ENCODE results near the gene LPO.

LPO gene

GRCh38 chr17:58242171-58242784 lies 3.9 kb downstream of the LPO start:
- no peak overlapping the region for H3K27ac ChIP-seq (ENCODE audit: low read depth, low read length)
- no peak overlapping the region for H3K4me2 ChIP-seq (ENCODE audit: low read depth, low read length, poor library complexity, severe bottlenecking)
- no peak overlapping the region for H3K9ac ChIP-seq (ENCODE audit: low read length)
- H3K36me3 ChIP-seq (ENCODE audit: low read length) = no peaks in the 10 kb centered on the region
- TF ChIP-seq EZH2phosphoT487 (conservative IDR thresholded peaks at IDR 0.05; ENCODE audit: low read length) (no peak), CTCF (IDR thresholded peaks at IDR 0.05; ENCODE audit: insufficient read depth, low read length, poor library complexity, severe bottlenecking) (no peak)
- H3K9me2 ChIP-seq (replicated peaks; ENCODE audit: insufficient read depth, low read length) = no peaks in the 10 kb centered on the region
- H3K9me3 ChIP-seq (ENCODE audit: insufficient read depth, low read length) = no peaks in the 10 kb centered on the region
- H3K27me3 ChIP-seq (ENCODE audit: low read length) = no peaks in the 10 kb centered on the region
- no peaks in the 10 kb centered on the region for H3F3A ChIP-seq (ENCODE audit: insufficient read depth)
- no peak overlapping the region for H3K4me3 ChIP-seq (ENCODE audit: insufficient read depth, low read length, poor library complexity, severe bottlenecking)
- H2AFZ ChIP-seq (ENCODE audit: low read depth, low read length, severe bottlenecking) = no peak overlapping the region
- H4K20me1 ChIP-seq (ENCODE audit: low read depth, low read length) = no peaks in the 10 kb centered on the region
- H3K79me2 ChIP-seq (ENCODE audit: insufficient read depth, low read length) = no peaks in the 10 kb centered on the region

GRCh38 chr17:58244963-58245362 lies 6.6 kb downstream of the LPO start:
- H3K27ac ChIP-seq (ENCODE audit: low read depth, low read length) = no peak overlapping the region
- no peaks in the 10 kb centered on the region for H4K20me1 ChIP-seq (ENCODE audit: low read depth, low read length)
- no peak overlapping the region for H3K4me2 ChIP-seq (ENCODE audit: low read depth, low read length, poor library complexity, severe bottlenecking)
- H3K9me3 ChIP-seq (ENCODE audit: insufficient read depth, low read length) = no peaks in the 10 kb centered on the region
- H3K27me3 ChIP-seq (ENCODE audit: low read length) = no peaks in the 10 kb centered on the region
- no peak overlapping the region for H3K9ac ChIP-seq (ENCODE audit: low read length)
- H3K36me3 ChIP-seq (ENCODE audit: low read length) = no peaks in the 10 kb centered on the region
- H3K4me3 ChIP-seq (ENCODE audit: insufficient read depth, low read length, poor library complexity, severe bottlenecking) = no peak overlapping the region
- no peaks in the 10 kb centered on the region for H3K9me2 ChIP-seq (replicated peaks; ENCODE audit: insufficient read depth, low read length)
- TF ChIP-seq CTCF (IDR thresholded peaks at IDR 0.05; ENCODE audit: insufficient read depth, low read length, poor library complexity, severe bottlenecking) (no peak), EZH2phosphoT487 (conservative IDR thresholded peaks at IDR 0.05; ENCODE audit: low read length) (no peak)
- H3F3A ChIP-seq (ENCODE audit: insufficient read depth) = no peaks in the 10 kb centered on the region
- no peaks in the 10 kb centered on the region for H3K79me2 ChIP-seq (ENCODE audit: insufficient read depth, low read length)
- H2AFZ ChIP-seq (ENCODE audit: low read depth, low read length, severe bottlenecking) = no peak overlapping the region

- H3K36me3 ChIP-seq (ENCODE audit: low read length) = no peaks in the 10 kb centered on the region
- H3K27me3 ChIP-seq (ENCODE audit: low read length) = no peaks in the 10 kb centered on the region
- H4K20me1 ChIP-seq (ENCODE audit: low read depth, low read length) = no peaks in the 10 kb centered on the region
- H3K9me2 ChIP-seq (replicated peaks; ENCODE audit: insufficient read depth, low read length) = no peaks in the 10 kb centered on the region
- H3F3A ChIP-seq (ENCODE audit: insufficient read depth) = no peaks in the 10 kb centered on the region
- no peak overlapping the region for H3K9ac ChIP-seq (ENCODE audit: low read length)
- H2AFZ ChIP-seq (ENCODE audit: low read depth, low read length, severe bottlenecking) = no peak overlapping the region
- TF ChIP-seq CTCF (IDR thresholded peaks at IDR 0.05; ENCODE audit: insufficient read depth, low read length, poor library complexity, severe bottlenecking) (no peak), EZH2phosphoT487 (conservative IDR thresholded peaks at IDR 0.05; ENCODE audit: low read length) (no peak)
- no peak overlapping the region for H3K4me2 ChIP-seq (ENCODE audit: low read depth, low read length, poor library complexity, severe bottlenecking)
- no peaks in the 10 kb centered on the region for H3K79me2 ChIP-seq (ENCODE audit: insufficient read depth, low read length)
- H3K27ac ChIP-seq (ENCODE audit: low read depth, low read length) = no peak overlapping the region
- H3K9me3 ChIP-seq (ENCODE audit: insufficient read depth, low read length) = no peaks in the 10 kb centered on the region
- H3K4me3 ChIP-seq (ENCODE audit: insufficient read depth, low read length, poor library complexity, severe bottlenecking) = no peak overlapping the region
Observed at GRCh38 chr17:58245428-58246103, 7.2 kb downstream of the LPO start.

Data from SU-DHL-6 (cell line).